GM23338 (cell line): ENCODE data around the gene PPAN. TPM values are rescaled to one million over a fixed set of nuclear protein-coding genes. Genes with fewer than 3 reads are reported as not detected.

Experiments
- ATAC-seq: fragments of 200-7000 bp; cut with Tn5 transposase; 3 replicates; pipeline ENCODE4 v1.9.1; 2020
- DNase-seq: peaks from one replicate; pipeline ENCODE4 v3.0.0-alpha.2; 2015; ENCODE audit warnings: low spot score
- H2AFZ ChIP-seq: fragments of 200-600 bp; sonication (generic); 2 replicates; pipeline ENCODE4 v1.8.0; 2016; ENCODE audit warnings: antibody characterized with exemption, mild to moderate bottlenecking, moderate library complexity
- H3F3A ChIP-seq: fragments of 200-600 bp; sonication (generic); replicated peaks from 2 replicates; pipeline ENCODE4 v1.8.0; 2017; ENCODE audit warnings: antibody characterized with exemption, mixed run types, low read depth
- H3K27ac ChIP-seq: fragments of 200-600 bp; sonication (generic); 2 replicates; pipeline ENCODE4 v1.6.1; 2016; ENCODE audit warnings: low read depth
- H3K27me3 ChIP-seq: fragments of 200-600 bp; sonication (generic); 2 replicates; pipeline ENCODE4 v1.8.0; 2016; ENCODE audit warnings: mild to moderate bottlenecking, mixed run types, moderate library complexity; ENCODE audit not compliant: insufficient read depth
- H3K36me3 ChIP-seq: fragments of 200-600 bp; sonication (generic); 2 replicates; pipeline ENCODE4 v1.8.0; 2016; ENCODE audit warnings: mild to moderate bottlenecking; ENCODE audit not compliant: insufficient read depth
- H3K4me1 ChIP-seq: fragments of 200-600 bp; sonication (generic); 2 replicates; pipeline ENCODE4 v1.8.0; 2016; ENCODE audit warnings: mild to moderate bottlenecking, moderate library complexity; ENCODE audit not compliant: insufficient read depth
- H3K4me2 ChIP-seq: fragments of 200-600 bp; sonication (generic); 2 replicates; pipeline ENCODE4 v1.7.1; 2017; ENCODE audit warnings: mixed run types
- H3K4me3 ChIP-seq: fragments of 200-600 bp; sonication (generic); 2 replicates; pipeline ENCODE4 v1.6.1; 2016; ENCODE audit warnings: mixed run types
- H3K79me2 ChIP-seq: fragments of 200-600 bp; sonication (generic); replicated peaks from 2 replicates; pipeline ENCODE4 v1.8.0; 2017; ENCODE audit warnings: mild to moderate bottlenecking; ENCODE audit not compliant: insufficient read depth
- H3K9me2 ChIP-seq: fragments of 200-600 bp; sonication (generic); 2 replicates; pipeline ENCODE4 v1.8.0; 2017; ENCODE audit not compliant: insufficient read depth
- H4K20me1 ChIP-seq: fragments of 200-600 bp; sonication (generic); replicated peaks from 2 replicates; pipeline ENCODE4 v1.8.0; 2017; ENCODE audit warnings: mild to moderate bottlenecking; ENCODE audit not compliant: insufficient read depth
- H3K27ac Mint-ChIP-seq: 2 replicates; pipeline ENCODE4 v1.8.0; 2020; ENCODE audit warnings: inconsistent platforms, mild to moderate bottlenecking, moderate library complexity, mixed read lengths
- H3K27me3 Mint-ChIP-seq: 3 replicates; pipeline ENCODE4 v1.8.0; 2022; ENCODE audit warnings: low read depth, mild to moderate bottlenecking, moderate library complexity, mixed read lengths, inconsistent platforms; ENCODE audit not compliant: insufficient read depth, poor library complexity
- H3K36me3 Mint-ChIP-seq: 3 replicates; pipeline ENCODE4 v1.8.0; 2021; ENCODE audit warnings: low read depth, mild to moderate bottlenecking, inconsistent platforms, moderate library complexity, mixed read lengths
- H3K4me1 Mint-ChIP-seq: 3 replicates; pipeline ENCODE4 v1.8.0; 2020; ENCODE audit warnings: mild to moderate bottlenecking, inconsistent platforms, mixed read lengths
- H3K4me3 Mint-ChIP-seq: 3 replicates; pipeline ENCODE4 v1.8.0; 2021; ENCODE audit warnings: moderate library complexity, mild to moderate bottlenecking, inconsistent platforms, mixed read lengths
- H3K9me3 Mint-ChIP-seq: 3 replicates; pipeline ENCODE4 v1.8.0; 2020; ENCODE audit warnings: moderate library complexity, mild to moderate bottlenecking, inconsistent platforms, mixed read lengths
- CREB1 ChIP-seq: fragments of 250-450 bp; sonication (Bioruptor Pico); IDR thresholded peaks from 2 replicates; pipeline ENCODE4 v1.5.0; 2020; ENCODE audit warnings: low read depth, mild to moderate bottlenecking, moderate library complexity
- EZH2 ChIP-seq: fragments of 200-600 bp; sonication (generic); IDR thresholded peaks from one replicate; pipeline ENCODE4 v1.8.0; 2017; ENCODE audit warnings: antibody characterized with exemption, mild to moderate bottlenecking, low read depth; ENCODE audit not compliant: unreplicated experiment
- EZH2phosphoT487 ChIP-seq: fragments of 200-600 bp; sonication (generic); IDR thresholded peaks from one replicate; pipeline ENCODE4 v1.8.1; 2018; ENCODE audit warnings: antibody characterized with exemption; ENCODE audit not compliant: unreplicated experiment
- JUNB ChIP-seq: IDR thresholded peaks from one replicate; pipeline ENCODE4 v1.6.1; 2016; ENCODE audit warnings: antibody characterized with exemption; ENCODE audit not compliant: unreplicated experiment
- NANOG ChIP-seq: IDR thresholded peaks from 2 replicates; pipeline ENCODE4 v1.6.1; 2016; ENCODE audit warnings: antibody characterized with exemption, borderline replicate concordance
- POLR2AphosphoS5 ChIP-seq: IDR thresholded peaks from 2 replicates; pipeline ENCODE4 v1.6.1; 2016; ENCODE audit warnings: antibody characterized with exemption, low read depth
- STAT1 ChIP-seq: IDR thresholded peaks from one replicate; pipeline ENCODE4 v1.6.1; 2016; ENCODE audit warnings: antibody characterized with exemption; ENCODE audit not compliant: unreplicated experiment
- ZNF114 ChIP-seq: fragments of 250-450 bp; sonication (Bioruptor Pico); IDR thresholded peaks from 2 replicates; pipeline ENCODE4 v1.5.0; 2020; ENCODE audit warnings: mild to moderate bottlenecking, moderate library complexity
- polyA plus RNA-seq: library from polyadenylated mRNA; unstranded; fragments of >200 nt; fragmentation: Nextera tagmentation; extraction: Ambion mirVana; gene quantifications from 2 replicates; pipeline ENCODE4 v1.2.1, GENCODE V29; 2016
- total RNA-seq: library from RNA; depleted of rRNA; stranded (reverse); fragments of >200 nt; shearing (Covaris generic); gene quantifications from 2 replicates; pipeline ENCODE4 v1.2.3, GENCODE V29; 2014
- TF ChIP-seq, protein P1 (sequence below), 2 experiments: fragments of 200-600 bp in 1 of 2; sonication (generic) in 1 of 2; conservative IDR thresholded peaks; 2 replicates each; pipeline versions ENCODE4 v1.5.1 to v1.6.1; 2016 to 2017; ENCODE audit warnings: antibody characterized with exemption in 2 of 2, low read depth in 2 of 2, mild to moderate bottlenecking in 2 of 2, moderate library complexity in 1 of 2
- TF ChIP-seq, protein P2 (sequence below): IDR thresholded peaks from 2 replicates; pipeline ENCODE4 v1.6.1; 2016; ENCODE audit warnings: antibody characterized with exemption
- TF ChIP-seq, protein P3 (sequence below): fragments of 250-450 bp; sonication (Bioruptor Pico); IDR thresholded peaks from 2 replicates; pipeline ENCODE4 v1.5.0; 2020; ENCODE audit warnings: mild to moderate bottlenecking, moderate library complexity
- TF ChIP-seq, protein P4 (sequence below): IDR thresholded peaks from one replicate; pipeline ENCODE4 v1.6.1; 2018; ENCODE audit warnings: antibody characterized with exemption; ENCODE audit not compliant: unreplicated experiment

Gene PPAN
- total and polyA plus RNA-seq, 2 experiments from 2014 or later: 71.8 to 81.9 TPM

DNA sequence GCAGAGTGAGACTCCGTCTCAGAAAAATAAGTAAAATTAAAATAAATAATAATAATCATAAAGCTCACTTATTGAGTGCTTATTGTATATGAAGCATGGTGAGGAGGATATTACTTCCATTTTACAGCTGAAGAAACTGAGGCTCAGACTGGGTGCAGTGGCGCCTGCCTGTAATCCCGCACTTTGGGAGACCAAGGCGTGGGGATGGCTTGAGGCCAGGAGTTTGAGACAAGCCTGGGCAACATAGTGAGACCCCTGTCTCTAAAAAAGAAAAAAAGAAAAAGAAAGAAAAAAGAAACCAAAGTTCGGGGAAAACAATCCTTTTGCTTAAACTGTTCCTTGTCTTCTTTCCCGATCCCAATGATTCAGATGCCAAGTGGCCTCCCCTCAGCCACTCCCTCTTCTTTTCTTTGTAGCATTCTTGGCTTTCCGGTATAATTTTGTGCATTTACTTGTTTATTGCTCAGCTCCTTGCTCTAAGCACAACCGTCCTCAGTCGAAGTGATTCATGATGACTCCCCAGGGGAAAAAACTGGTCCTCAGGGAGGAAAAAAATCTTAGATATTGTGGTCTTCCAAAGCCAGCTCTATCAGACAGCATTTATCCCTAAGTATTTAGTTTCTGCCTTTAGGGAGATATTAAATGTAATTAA, 14.5 kb downstream of the PPAN start:
- no peaks in the 10 kb centered on the region; the same call in 2 of the 3 replicates for H3K9me3 Mint-ChIP-seq
- peaks cover 5% of the 10 kb centered on the region; the same call in 1 of the 2 replicates for H3F3A ChIP-seq
- H4K20me1 ChIP-seq: peaks cover 7% of the 10 kb centered on the region; the same call in 1 of the 2 replicates
- H3K4me1 Mint-ChIP-seq: no peaks in the 10 kb centered on the region; the same call in 2 of the 3 replicates
- H2AFZ ChIP-seq: no peak overlapping the region
- DNase-seq: no peak
- H3K27ac Mint-ChIP-seq: no peak overlapping the region
- no peak overlapping the region; the same call in 2 of the 3 replicates for H3K4me3 Mint-ChIP-seq
- ATAC-seq: no peak
- no peak overlapping the region for H3K4me2 ChIP-seq
- no peaks in the 10 kb centered on the region for H3K27me3 ChIP-seq
- TF ChIP-seq CREB1 (CRISPR knock-in tag) (no peak), POLR2AphosphoS5 (no peak), ZNF114 (CRISPR knock-in tag) (no peak), EZH2 (no peak), EZH2phosphoT487 (no peak), STAT1 (no peak), JUNB (no peak), NANOG (no peak)
- TF ChIP-seq, protein P1, sequence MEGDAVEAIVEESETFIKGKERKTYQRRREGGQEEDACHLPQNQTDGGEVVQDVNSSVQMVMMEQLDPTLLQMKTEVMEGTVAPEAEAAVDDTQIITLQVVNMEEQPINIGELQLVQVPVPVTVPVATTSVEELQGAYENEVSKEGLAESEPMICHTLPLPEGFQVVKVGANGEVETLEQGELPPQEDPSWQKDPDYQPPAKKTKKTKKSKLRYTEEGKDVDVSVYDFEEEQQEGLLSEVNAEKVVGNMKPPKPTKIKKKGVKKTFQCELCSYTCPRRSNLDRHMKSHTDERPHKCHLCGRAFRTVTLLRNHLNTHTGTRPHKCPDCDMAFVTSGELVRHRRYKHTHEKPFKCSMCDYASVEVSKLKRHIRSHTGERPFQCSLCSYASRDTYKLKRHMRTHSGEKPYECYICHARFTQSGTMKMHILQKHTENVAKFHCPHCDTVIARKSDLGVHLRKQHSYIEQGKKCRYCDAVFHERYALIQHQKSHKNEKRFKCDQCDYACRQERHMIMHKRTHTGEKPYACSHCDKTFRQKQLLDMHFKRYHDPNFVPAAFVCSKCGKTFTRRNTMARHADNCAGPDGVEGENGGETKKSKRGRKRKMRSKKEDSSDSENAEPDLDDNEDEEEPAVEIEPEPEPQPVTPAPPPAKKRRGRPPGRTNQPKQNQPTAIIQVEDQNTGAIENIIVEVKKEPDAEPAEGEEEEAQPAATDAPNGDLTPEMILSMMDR (conservative IDR thresholded peaks at IDR 0.05; ENCODE audit: low read depth in 2 of 2): no peak
- TF ChIP-seq, protein P2, sequence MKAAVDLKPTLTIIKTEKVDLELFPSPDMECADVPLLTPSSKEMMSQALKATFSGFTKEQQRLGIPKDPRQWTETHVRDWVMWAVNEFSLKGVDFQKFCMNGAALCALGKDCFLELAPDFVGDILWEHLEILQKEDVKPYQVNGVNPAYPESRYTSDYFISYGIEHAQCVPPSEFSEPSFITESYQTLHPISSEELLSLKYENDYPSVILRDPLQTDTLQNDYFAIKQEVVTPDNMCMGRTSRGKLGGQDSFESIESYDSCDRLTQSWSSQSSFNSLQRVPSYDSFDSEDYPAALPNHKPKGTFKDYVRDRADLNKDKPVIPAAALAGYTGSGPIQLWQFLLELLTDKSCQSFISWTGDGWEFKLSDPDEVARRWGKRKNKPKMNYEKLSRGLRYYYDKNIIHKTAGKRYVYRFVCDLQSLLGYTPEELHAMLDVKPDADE: no peak
- TF ChIP-seq, protein P3, sequence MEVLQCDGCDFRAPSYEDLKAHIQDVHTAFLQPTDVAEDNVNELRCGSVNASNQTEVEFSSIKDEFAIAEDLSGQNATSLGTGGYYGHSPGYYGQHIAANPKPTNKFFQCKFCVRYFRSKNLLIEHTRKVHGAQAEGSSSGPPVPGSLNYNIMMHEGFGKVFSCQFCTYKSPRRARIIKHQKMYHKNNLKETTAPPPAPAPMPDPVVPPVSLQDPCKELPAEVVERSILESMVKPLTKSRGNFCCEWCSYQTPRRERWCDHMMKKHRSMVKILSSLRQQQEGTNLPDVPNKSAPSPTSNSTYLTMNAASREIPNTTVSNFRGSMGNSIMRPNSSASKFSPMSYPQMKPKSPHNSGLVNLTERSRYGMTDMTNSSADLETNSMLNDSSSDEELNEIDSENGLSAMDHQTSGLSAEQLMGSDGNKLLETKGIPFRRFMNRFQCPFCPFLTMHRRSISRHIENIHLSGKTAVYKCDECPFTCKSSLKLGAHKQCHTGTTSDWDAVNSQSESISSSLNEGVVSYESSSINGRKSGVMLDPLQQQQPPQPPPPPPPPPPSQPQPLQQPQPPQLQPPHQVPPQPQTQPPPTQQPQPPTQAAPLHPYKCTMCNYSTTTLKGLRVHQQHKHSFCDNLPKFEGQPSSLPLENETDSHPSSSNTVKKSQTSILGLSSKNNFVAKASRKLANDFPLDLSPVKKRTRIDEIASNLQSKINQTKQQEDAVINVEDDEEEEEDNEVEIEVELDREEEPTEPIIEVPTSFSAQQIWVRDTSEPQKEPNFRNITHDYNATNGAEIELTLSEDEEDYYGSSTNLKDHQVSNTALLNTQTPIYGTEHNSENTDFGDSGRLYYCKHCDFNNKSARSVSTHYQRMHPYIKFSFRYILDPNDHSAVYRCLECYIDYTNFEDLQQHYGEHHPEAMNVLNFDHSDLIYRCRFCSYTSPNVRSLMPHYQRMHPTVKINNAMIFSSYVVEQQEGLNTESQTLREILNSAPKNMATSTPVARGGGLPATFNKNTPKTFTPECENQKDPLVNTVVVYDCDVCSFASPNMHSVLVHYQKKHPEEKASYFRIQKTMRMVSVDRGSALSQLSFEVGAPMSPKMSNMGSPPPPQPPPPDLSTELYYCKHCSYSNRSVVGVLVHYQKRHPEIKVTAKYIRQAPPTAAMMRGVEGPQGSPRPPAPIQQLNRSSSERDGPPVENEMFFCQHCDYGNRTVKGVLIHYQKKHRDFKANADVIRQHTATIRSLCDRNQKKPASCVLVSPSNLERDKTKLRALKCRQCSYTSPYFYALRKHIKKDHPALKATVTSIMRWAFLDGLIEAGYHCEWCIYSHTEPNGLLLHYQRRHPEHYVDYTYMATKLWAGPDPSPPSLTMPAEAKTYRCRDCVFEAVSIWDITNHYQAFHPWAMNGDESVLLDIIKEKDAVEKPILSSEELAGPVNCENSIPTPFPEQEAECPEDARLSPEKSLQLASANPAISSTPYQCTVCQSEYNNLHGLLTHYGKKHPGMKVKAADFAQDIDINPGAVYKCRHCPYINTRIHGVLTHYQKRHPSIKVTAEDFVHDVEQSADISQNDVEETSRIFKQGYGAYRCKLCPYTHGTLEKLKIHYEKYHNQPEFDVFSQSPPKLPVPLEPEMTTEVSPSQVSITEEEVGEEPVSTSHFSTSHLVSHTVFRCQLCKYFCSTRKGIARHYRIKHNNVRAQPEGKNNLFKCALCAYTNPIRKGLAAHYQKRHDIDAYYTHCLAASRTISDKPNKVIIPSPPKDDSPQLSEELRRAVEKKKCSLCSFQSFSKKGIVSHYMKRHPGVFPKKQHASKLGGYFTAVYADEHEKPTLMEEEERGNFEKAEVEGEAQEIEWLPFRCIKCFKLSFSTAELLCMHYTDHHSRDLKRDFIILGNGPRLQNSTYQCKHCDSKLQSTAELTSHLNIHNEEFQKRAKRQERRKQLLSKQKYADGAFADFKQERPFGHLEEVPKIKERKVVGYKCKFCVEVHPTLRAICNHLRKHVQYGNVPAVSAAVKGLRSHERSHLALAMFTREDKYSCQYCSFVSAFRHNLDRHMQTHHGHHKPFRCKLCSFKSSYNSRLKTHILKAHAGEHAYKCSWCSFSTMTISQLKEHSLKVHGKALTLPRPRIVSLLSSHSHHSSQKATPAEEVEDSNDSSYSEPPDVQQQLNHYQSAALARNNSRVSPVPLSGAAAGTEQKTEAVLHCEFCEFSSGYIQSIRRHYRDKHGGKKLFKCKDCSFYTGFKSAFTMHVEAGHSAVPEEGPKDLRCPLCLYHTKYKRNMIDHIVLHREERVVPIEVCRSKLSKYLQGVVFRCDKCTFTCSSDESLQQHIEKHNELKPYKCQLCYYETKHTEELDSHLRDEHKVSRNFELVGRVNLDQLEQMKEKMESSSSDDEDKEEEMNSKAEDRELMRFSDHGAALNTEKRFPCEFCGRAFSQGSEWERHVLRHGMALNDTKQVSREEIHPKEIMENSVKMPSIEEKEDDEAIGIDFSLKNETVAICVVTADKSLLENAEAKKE (CRISPR knock-in tag): no peak
- TF ChIP-seq, protein P4, sequence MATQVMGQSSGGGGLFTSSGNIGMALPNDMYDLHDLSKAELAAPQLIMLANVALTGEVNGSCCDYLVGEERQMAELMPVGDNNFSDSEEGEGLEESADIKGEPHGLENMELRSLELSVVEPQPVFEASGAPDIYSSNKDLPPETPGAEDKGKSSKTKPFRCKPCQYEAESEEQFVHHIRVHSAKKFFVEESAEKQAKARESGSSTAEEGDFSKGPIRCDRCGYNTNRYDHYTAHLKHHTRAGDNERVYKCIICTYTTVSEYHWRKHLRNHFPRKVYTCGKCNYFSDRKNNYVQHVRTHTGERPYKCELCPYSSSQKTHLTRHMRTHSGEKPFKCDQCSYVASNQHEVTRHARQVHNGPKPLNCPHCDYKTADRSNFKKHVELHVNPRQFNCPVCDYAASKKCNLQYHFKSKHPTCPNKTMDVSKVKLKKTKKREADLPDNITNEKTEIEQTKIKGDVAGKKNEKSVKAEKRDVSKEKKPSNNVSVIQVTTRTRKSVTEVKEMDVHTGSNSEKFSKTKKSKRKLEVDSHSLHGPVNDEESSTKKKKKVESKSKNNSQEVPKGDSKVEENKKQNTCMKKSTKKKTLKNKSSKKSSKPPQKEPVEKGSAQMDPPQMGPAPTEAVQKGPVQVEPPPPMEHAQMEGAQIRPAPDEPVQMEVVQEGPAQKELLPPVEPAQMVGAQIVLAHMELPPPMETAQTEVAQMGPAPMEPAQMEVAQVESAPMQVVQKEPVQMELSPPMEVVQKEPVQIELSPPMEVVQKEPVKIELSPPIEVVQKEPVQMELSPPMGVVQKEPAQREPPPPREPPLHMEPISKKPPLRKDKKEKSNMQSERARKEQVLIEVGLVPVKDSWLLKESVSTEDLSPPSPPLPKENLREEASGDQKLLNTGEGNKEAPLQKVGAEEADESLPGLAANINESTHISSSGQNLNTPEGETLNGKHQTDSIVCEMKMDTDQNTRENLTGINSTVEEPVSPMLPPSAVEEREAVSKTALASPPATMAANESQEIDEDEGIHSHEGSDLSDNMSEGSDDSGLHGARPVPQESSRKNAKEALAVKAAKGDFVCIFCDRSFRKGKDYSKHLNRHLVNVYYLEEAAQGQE: no peak
- H3K36me3 Mint-ChIP-seq: peaks cover 40% of the 10 kb centered on the region
- H3K9me2 ChIP-seq: no peaks in the 10 kb centered on the region
- no peak overlapping the region for H3K27ac ChIP-seq
- peaks cover 14% of the 10 kb centered on the region for H3K27me3 Mint-ChIP-seq
- H3K4me1 ChIP-seq: no peaks in the 10 kb centered on the region
- H3K79me2 ChIP-seq: peaks cover 21% of the 10 kb centered on the region
- peaks cover 13% of the 10 kb centered on the region; the same call in 1 of the 2 replicates for H3K36me3 ChIP-seq
- no peak overlapping the region for H3K4me3 ChIP-seq
